NB4 (cell line): ENCODE results near the gene CMSS1.

Experiments used
- CTCF ChIP-seq: IDR thresholded peaks from one replicate; pipeline ENCODE4 v1.5.1; 2012; ENCODE audit warnings: low read depth, low read length
- MAX ChIP-seq: IDR thresholded peaks from 2 replicates; pipeline ENCODE4 v1.6.1; 2011; ENCODE audit warnings: low read depth, low read length

- TF ChIP-seq CTCF (no peak), MAX (no peak)
Observed at GRCh38 chr3:99947356-99947755, 129.7 kb downstream of the CMSS1 start.
